ENCODE measurements around the gene PRIMA1. TPM values are rescaled to one million over a fixed set of nuclear protein-coding genes. Genes with fewer than 3 reads are reported as not detected.

Gene PRIMA1
- total RNA-seq, 4 donors from 2014 or later: 2.6 to 9.0 (median 4.1) TPM

- H3K4me3 ChIP-seq (ENCODE audit: low read depth, poor library complexity, severe bottlenecking): no peak overlapping the region
- intact Hi-C loops (cut with DNase I; ENCODE audit: low total_unique reads): no loop called here
- 86 to 94% methylated on average over 12 of the region's 12 CpGs for WGBS, 2 donors
- no peak for DNase-seq (ENCODE audit: low spot score in 2 of 2)
- no peak for TF ChIP-seq POLR2A (IDR thresholded peaks at IDR 0.05)
- TF ChIP-seq CTCF (IDR thresholded peaks at IDR 0.05): no peak
These were observed 46.6 kb downstream of the PRIMA1 start for GRCh38 chr14:93741556-93742230.

- WGBS, 2 donors: 83 to 84% methylated on average over 11 of the region's 11 CpGs
- no peak for DNase-seq (ENCODE audit: low spot score in 2 of 2)
- TF ChIP-seq POLR2A (IDR thresholded peaks at IDR 0.05) (no peak), CTCF (IDR thresholded peaks at IDR 0.05) (no peak)
- H3K4me3 ChIP-seq (ENCODE audit: low read depth, poor library complexity, severe bottlenecking): no peak overlapping the region
- intact Hi-C loops (cut with DNase I; ENCODE audit: low total_unique reads): no loop called here
These were observed 50.7 kb downstream of the PRIMA1 start for GRCh38 chr14:93737634-93738033.

GRCh38 chr14:93736378-93737014 is 51.8 kb downstream of the PRIMA1 start:
- DNase-seq (ENCODE audit: low spot score in 2 of 2): no peak
- no peak for TF ChIP-seq POLR2A (IDR thresholded peaks at IDR 0.05)
- no peak for TF ChIP-seq CTCF (IDR thresholded peaks at IDR 0.05)
- intact Hi-C loops (cut with DNase I; ENCODE audit: low total_unique reads): no loop called here
- WGBS, 2 donors: 86 to 88% methylated on average over 10 of the region's 10 CpGs
- H3K4me3 ChIP-seq (ENCODE audit: low read depth, poor library complexity, severe bottlenecking): no peak overlapping the region

- 88 to 94% methylated on average over 12 of the region's 12 CpGs for WGBS, 2 donors
- no peak overlapping the region for H3K4me3 ChIP-seq (ENCODE audit: low read depth, poor library complexity, severe bottlenecking)
- TF ChIP-seq POLR2A (IDR thresholded peaks at IDR 0.05) (no peak), CTCF (IDR thresholded peaks at IDR 0.05) (no peak)
- intact Hi-C loops (cut with DNase I; ENCODE audit: low total_unique reads): no loop called here
- no peak for DNase-seq (ENCODE audit: low spot score in 2 of 2)
These were observed 53.1 kb downstream of the PRIMA1 start for GRCh38 chr14:93735206-93735605.

GRCh38 chr14:93734086-93734822 is 54.0 kb downstream of the PRIMA1 start:
- no peak overlapping the region for H3K4me3 ChIP-seq (ENCODE audit: low read depth, poor library complexity, severe bottlenecking)
- WGBS, 2 donors: 87 to 88% methylated on average over 25 of the region's 25 CpGs
- TF ChIP-seq POLR2A (IDR thresholded peaks at IDR 0.05) (no peak), CTCF (IDR thresholded peaks at IDR 0.05) (no peak)
- intact Hi-C loops (cut with DNase I; ENCODE audit: low total_unique reads): no loop called here
- no peak for DNase-seq (ENCODE audit: low spot score in 2 of 2)
